HG02571 (cell line): Measurements from ENCODE around the gene PGAP3.

Experiments
- ATAC-seq: cut with Tn5 transposase; IDR thresholded peaks from one replicate; pipeline ENCODE4 v1.9.1; 2021; ENCODE audit warnings: mild to moderate bottlenecking, moderate library complexity; ENCODE audit not compliant: unreplicated experiment

Gene PGAP3

DNA sequence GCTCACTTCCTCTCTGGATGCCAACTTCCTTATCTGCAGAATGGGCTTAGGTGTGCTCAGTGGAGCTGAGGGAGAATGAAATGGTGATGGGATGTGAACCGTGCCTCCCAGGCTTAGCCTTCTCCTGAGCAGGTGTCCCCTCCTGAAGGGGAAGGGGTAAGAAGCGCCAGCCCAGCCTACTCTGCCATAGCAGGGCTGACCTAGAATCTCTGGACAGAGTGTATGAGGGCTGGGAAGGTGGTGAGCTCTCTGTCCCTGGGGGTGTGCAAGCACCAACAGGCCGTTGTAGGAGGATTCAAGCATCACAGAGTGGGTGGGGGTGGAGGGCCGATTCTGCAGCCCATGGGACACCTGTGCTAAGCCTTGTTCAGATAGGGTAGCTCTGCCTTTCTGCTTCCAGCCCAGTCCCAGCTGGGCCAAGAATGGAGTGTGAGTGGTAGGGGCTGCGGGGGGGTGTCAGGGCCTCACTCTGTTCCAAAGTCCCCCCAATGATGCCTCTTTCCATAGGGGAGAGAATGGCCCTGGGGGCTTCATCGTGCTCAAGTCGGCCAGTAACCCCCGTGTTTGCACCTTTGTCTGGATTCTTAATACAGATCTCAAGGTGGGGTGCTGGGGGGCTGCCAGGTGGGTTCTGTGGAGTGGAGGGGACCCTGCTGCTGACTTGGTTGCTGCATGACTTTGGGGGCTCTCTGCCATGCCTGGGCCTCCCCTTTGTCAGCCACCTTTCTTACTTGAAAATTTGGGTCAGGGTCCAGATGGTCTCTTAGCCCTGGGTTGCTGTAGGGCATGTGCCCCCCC is 25.9 kb downstream of the PGAP3 start:
- ATAC-seq = no peak

GRCh38 chr17:39660397-39661385 is 27.2 kb downstream of the PGAP3 start:
- ATAC-seq = no peak

GRCh38 chr17:39660011-39660360 is 27.9 kb downstream of the PGAP3 start:
- no peak for ATAC-seq

- ATAC-seq = no peak
Observed at GRCh38 chr17:39659279-39660010, 28.4 kb downstream of the PGAP3 start.

DNA sequence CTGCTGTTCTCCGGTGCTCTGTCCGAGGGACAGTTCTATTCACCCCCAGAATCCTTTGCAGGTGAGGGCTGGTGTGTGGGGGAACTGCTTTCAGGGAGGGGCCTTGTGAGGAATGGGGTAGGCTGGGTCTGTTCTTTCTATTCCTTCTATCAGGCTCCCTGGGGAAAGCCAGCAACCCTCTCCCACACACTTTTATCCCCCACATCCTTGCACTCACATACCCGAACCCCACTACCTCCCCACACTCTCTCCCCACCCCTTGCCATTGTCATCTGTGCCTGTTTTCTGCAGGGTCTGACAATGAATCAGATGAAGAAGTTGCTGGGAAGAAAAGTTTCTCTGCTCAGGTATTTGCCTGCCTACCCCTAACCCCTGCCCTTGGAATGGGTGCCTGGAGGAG is 29.1 kb downstream of the PGAP3 start:
- ATAC-seq = no peak

DNA sequence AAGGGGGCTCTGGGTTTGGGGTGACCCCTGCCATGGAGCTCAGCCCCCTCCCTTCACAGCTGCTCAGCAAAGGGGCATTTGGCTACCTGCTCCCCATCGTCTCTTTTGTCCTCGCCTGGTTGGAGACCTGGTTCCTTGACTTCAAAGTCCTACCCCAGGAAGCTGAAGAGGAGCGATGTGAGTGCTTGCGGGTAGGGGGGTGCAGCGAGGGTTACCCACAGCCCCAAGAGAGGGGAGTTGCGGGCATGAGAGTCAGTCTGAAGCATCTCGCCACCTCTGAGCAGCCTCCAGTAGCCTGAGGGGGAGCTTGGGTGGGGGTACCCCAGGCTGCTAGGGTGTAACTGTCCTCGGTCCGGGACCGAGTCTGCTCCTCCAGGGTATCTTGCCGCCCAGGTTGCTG is 29.5 kb downstream of the PGAP3 start:
- ATAC-seq = no peak

DNA sequence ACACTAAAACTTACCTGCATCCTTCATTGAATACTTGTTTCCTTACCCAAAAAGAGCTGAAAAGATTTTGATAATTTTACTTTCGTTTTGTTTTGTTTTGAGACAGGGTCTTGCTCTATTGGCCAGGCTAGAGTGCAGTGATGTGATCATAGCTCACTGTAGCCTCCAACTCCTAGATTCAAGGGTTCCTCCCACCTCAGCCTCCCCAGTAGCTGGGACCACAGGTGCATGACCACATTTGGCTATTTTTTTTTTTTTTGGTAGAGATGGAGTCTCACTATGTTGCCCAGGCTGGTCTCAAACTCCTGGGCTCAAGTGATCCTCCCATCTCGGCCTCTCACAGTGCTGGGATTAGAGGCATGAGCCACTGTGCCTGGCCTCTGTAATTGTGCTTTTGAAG is 32.8 kb downstream of the PGAP3 start:
- no peak for ATAC-seq

DNA sequence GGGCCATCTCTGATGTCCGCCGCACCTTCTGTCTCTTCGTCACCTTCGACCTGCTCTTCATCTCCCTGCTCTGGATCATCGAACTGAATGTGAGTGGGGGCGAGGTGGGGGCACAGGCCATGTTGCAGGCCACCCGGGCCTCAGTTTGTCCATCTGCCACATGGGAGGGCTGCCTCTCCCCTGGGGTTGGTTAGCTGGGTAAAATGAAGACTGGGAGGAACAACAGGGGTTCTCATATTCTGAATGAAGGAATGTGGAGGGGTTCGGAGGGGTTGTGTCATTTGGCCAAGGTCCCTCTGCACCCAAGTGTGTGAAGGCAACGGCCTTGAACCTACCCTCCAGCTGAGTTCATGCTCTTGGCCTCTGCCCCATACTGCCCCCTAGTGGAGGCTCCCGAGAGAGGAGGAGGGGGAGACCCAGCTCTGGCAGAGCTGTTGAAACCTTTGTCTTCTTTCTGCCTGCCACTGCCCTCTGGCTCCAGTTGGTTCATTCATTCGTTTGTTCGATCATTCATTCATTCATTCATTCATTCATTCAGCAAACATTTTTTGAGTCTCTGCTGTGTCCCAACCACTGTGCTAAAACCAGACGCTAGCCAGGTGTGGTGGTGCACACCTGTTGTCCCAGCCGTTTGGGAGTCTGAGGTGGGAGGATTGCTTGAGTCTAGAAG is 34.1 kb downstream of the PGAP3 start:
- no peak for ATAC-seq

GRCh38 chr17:39653316-39653661 is 34.6 kb downstream of the PGAP3 start:
- ATAC-seq = no peak

GRCh38 chr17:39652587-39653315 is 35.1 kb downstream of the PGAP3 start:
- ATAC-seq = no peak

DNA sequence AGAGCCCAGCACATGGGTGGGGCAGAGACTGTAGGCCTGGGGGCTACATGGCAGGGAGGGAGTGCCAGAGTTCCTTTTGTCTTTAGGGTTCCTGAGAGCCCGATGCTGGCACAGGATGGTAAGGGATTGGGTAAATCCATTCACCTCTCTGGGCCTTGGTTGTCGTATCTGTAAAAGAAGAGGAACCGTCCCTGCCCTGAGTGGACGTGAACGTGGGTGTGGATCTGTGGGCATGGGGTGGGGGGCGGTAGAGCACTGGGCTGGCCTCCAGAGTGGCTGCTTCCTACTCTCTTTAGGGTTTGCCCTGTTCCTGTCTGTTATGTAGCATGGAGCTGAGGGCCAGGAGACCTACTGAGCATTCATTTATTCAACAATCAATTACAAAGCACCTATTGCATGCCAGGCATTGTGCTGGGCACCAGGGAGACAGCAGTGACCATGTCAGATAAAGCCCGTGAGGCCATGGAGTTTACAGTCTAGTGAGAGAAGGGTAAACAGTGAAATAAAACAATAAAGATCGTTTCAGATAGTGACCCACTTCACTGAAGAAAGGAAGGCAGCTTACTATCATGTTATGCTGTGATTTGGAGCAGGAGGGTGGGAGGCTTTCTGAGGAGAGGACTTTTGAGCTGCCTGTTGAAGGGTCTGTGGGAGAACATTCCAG is 35.8 kb downstream of the PGAP3 start:
- no peak for ATAC-seq

- no peak for ATAC-seq
Observed at GRCh38 chr17:39650121-39650579, 37.7 kb downstream of the PGAP3 start.

DNA sequence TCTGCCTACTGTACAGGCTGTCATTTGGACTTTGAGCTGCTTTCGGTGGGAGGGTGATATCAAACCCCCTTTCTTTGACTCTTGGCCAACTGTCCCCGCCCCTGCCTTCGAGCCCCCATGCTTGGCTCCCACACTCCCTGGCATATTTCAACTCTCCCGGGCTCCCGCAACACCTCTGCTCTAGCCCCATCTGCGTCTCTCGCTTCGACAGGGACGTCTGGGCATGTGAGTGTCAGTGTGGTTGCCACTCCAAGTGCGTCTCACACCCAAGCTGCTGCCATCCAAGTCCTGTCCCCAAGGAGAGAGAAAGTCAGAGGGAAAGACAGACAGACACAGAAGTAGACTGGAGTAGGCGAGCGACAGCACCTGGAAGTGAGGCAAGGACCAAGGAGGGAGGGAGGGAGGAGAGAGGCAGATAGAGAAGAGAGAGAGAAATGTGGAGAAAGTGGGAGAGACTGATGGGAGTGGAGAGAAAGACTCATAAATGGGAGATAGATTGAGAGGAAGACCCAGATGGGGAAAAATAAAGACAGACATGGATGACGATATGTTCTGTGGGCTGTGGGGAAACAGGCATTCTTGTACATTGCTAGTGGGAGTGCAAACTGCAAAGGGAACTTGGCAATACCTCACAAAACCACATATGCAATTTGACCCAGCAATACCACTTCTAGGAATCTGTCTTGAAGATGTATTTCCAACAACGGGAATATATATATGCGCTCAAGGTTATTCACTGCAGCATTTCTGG is 39.1 kb downstream of the PGAP3 start:
- ATAC-seq = no peak

DNA sequence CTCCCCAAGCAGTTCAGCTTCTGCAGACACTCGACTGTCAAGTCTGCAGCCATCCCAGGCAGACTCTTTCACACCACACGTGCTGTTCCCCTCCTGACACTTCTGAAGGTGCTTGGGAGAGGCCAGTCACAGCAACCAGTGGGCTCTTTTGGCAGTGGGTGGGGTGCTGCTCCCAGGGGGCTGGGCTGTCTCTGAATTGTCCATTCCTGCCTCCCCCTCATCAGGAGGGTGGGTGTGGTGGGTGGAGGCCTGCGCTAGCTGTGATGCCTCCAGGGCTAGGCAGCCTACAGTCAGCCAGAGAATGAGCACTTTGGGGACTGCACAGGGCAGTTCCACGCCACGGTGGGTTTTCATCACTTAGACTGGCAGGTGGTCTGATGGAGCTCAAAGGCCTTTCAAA is 40.6 kb downstream of the PGAP3 start:
- no peak for ATAC-seq

DNA sequence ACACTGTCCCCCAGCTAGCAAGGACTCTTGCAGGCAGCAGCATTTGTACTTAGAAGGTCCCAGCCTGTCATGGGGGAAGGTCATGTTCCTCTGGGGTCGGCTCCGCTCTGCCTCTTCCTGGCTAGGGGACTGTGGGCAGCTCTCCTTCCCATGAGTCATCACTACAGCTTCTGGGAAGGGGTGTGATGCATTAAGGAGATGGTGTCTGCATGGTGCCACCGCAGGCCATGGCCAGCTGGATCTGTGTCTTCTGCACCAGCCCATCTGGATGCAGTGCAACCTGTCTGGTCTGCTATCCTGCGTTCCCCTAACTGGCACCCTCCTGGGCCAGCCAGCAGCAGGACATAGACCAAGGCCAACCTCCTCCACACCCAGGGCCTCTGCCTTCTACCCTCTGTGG is 44.6 kb downstream of the PGAP3 start:
- no peak for ATAC-seq

- ATAC-seq = no peak
Observed at GRCh38 chr17:39642291-39643074, 45.4 kb downstream of the PGAP3 start.

DNA sequence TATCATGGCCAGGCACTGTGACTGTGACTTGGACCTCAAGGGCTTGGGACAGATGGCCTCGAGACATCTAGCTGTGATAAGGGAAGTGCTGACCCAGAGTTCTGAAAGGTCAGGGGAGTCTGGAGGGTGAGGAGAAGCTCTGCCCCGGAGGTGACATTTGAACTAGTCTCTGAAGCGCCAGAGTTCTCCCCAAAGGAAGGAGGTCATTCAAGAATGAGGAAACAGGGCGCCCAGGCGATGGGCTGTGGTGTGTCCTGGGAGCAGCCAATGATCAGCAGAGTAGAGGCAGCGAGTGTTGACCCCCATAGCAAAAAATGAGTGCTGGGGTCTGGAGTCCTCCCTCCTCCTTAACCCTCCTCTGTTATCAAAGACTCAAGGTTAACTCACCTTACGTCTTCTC is 46.0 kb downstream of the PGAP3 start:
- ATAC-seq = no peak

DNA sequence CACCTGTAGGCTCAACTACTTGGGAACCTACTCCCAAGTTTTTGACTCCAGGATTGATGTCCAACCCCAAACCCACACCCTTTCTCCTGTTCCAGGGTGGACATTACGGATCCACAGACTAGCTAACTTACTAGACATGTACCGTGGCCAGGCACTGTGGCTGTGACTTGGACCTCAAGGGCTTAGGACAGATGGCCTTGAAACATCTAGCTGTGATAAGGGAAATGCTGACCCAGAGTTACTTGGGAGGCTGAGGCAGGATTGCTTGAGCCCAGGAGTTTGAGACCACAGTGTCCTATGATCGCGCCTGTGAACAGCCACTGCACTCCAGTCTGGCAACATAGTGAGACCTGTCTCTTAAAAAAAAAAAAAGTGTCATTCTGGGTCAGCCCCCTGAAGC is 46.8 kb downstream of the PGAP3 start:
- ATAC-seq = no peak
